CD4-positive, alpha-beta T cell treated with Interleukin-10 for 1 hour (primary cell): ENCODE data around the gene CIITA.
A peak's percentile ranks its signal among the peaks of the same experiment; 100 is the strongest.
"Not testable (repeated sequence)": the region's sequence is repeated elsewhere in the genome, so short reads cannot be mapped to it uniquely, and the experiment has no call there.

Source experiments
- DNase-seq: peaks from one replicate; pipeline ENCODE4 v3.0.0-alpha.2; 2020

CIITA gene

DNA sequence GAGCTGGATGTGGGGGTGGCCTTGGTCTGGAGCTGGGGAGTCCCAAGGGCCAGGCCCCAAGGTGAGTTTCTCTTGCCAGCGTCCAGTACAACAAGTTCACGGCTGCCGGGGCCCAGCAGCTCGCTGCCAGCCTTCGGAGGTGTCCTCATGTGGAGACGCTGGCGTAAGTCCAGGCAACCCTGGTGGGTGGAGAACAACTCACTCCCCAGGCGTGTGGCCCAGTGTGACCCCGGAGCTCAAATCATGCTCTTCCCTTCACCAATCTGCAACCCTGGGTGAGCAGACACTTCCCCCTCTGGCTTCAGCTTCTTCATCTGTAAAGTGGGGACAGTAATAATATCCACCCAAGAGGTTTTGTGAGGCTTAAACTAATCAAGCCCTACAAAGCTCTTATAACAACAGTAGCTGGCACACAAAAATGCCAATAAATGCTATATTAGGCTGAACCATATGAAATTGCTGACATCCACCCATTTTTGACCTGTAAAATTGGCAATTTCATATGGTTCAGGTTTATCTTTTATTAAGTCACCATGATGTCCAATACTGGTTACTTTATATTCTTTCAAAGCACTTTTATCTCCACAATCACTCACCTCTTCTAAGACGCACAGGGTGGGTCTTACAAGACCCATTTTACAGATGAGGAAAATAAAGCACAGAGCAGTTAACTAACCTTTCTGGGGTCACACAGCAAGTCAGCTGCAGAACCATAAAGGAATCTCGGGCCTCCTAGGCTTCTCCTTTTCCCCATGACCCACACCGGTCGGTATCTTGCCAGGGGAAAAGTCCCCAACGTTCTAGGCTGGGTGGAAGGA is 45.5 kb downstream of the CIITA start:
- no peak for DNase-seq

DNA sequence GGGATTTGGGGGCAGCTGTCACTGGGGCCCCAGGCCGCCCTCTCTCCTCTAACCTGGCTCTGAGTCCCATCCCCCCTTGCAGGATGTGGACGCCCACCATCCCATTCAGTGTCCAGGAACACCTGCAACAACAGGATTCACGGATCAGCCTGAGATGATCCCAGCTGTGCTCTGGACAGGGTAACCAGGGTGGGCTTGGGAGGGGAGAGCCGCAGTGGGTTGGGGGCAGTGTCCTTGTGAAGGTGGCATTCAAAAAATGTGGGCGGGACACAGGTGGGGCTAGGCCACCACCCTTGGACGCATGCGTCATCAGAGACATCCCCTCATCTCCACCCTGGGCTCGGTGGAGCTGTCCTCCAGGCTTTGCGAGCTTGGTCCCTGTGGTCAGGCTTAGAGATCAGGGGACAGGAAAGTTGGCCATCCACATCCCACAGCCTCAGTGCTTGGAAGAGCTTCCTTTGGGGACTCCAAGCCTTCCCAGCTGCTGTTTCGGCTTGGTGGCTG is 46.2 kb downstream of the CIITA start:
- DNase-seq: no peak

DNA sequence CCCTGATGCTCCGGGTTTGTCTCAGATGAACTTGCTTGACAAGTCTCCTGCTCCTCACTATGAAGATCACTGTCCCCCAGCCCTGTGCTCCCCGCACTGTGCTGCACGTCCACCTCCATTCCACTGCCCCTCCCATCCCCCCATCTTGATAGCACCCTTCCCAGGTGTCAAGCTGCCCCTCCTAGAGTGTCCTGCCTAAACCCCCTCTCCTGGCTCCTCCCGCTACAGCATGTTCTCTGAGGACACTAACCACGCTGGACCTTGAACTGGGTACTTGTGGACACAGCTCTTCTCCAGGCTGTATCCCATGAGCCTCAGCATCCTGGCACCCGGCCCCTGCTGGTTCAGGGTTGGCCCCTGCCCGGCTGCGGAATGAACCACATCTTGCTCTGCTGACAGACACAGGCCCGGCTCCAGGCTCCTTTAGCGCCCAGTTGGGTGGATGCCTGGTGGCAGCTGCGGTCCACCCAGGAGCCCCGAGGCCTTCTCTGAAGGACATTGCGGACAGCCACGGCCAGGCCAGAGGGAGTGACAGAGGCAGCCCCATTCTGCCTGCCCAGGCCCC is 46.7 kb downstream of the CIITA start:
- DNase-seq: no peak

DNA sequence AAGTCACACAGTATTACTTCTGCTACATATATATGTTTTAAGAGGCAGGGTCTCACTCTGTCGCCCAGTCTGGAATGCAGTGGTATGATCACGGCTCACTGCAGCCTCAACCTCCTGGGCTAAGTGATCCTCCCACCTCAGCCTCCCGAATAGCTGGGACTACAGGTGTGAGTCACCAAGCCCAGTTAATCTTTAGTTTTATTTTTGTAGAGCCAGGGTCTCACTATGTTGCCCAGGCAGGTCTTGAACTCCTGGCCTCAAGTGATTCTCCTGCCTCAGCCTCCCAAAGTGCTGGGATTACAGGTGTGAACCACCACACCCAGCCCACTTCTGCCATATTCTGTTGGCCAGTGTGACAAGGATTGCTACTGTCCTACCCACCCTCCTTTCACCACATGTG is 48.3 kb downstream of the CIITA start:
- not testable (repeated sequence) for DNase-seq

DNA sequence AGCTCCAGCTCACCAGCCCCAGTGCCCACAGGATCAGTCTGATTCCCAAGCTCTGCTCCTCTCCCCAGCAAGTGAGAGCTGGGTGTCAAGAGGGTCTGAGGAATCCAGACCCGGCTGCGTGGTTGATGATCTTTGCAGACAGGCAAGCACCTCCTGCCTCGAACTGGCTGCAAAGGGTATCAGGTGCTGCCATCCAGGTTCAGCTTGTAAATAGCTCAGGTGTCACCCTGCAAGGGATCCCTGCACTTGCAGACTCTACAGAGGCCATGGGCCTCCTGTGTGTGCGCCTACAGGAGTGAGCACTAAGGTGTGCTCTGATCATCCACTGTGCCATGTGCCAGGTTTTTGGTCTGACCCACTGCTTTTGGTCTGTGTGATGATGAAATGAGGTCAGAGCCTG is 49.1 kb downstream of the CIITA start:
- no peak for DNase-seq

DNA sequence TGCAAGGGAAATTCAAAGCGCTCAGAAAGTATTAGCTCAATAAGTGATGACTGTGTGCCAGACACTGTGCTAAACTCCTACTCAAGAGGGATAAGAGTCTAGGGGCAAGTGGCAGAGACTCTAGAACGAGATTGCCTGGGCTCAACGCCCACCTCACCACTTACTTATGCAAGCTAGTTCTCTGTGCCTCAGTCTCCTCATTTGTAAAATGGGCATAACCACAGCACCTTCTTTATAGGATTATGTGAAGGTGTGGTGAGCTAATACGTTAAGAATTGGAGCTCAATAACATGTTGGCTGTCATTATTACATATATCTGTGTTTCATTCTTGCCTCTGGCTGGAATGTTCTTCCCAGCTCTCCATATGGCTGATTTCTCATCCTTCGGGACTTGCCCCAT is 49.9 kb downstream of the CIITA start:
- DNase-seq: no peak

DNA sequence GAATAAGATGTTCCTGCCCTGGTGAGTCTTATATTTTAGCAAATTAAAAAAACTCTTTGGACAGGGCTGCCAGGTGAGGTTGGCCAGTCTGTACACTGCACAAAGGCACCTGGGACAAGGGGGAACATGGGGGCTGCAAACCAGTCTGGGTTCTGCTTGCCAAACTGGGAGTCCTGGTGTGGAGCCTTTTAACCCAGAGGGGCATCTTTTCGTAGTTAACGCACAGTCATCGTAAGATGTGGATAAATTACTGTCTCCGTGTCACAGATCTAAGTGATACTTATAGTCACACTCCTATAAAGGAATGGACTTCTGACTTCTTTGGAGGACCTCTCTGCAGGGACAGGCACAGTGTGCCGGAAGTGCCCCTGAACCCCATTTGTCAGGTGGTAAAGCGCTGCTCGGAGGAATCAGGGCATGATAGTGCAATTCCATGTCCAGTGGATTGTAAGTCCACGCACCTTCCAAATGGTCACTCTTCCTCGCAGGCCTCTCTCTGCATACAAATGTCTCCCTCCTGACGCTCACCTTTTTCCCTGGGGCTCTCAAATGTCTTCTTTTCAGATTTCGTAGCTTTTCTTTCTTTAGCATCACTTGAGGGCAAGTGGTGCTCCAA is 50.6 kb downstream of the CIITA start:
- no peak for DNase-seq

DNA sequence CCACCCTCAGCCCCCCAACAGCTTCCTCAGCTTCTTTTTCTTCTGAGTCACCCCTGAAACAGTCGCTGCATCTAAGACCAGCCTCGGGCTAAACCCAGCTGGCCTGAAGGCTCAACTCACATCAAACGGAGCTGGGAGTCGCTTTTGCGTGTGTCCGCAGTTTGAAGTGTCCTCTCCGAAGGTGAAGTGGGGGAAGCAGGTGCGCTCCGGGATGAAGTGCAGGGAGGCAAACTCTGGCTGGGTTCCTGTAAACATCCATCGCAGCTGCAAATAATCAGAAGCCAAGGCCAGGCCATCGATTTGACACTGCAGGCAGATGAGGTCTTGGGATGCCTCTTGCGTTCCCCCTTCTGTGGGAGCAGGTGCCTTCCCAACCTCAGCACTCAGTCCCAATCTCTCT is 52.1 kb downstream of the CIITA start:
- DNase-seq: not testable (repeated sequence)

DNA sequence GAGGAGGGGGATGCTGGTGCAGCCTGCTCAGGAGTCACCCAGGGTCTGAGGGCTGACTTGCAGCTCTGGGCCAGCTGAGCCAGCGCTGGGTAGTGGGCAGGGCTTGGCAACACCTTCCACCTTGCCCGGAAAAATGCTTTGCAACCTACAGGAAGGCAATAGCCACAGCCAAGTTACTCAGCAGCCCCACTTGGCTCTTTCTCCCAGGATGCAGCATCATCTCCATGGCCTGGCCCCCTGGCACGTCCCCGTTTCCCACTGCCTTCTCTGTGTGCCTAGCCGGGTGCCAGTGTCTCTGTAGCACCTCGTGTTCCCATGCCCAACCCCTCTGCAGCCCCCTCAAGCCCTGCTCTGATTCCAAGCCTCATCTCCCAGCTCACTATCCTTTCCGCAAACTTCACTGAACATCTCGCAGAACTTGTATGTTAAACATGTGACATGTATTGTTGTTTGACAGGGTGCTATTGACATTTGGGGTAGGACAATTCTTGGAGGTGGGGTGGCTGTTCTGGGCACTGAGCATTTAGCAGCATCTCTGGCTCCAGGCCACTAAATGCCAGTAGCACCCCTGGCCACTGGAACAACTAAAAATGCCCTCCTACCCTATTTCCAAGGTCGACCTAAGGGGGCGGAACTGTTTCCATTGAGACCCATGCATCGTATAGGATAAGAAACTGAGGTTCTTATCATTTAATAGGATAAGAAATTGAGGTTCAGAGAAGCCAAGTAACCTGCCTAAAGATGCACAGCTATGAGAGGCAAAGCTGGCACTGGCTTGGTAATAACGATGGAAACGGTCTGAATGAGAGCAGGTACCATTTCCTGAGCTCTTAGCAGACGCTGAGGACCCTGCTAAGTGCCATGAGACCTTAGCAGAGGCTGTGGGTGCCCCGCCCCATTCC is 53.1 kb downstream of the CIITA start:
- no peak for DNase-seq

DNA sequence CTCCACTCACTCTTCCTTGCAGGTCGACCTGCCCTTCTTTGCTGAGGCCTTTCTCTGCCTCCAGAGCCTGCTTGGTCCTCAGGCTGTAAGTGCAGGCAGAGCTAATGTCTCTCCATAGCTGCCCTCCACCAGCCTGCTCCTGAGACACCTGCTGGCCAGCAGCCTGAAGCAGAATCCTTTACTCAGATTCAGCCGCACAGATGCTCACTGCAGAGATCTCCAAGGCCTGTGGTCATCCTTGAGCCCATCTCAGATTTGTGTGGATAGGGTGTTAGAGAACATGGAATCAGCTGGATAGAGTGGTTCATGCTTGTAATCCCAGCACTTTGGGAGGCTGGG is 53.7 kb downstream of the CIITA start:
- no peak for DNase-seq

DNA sequence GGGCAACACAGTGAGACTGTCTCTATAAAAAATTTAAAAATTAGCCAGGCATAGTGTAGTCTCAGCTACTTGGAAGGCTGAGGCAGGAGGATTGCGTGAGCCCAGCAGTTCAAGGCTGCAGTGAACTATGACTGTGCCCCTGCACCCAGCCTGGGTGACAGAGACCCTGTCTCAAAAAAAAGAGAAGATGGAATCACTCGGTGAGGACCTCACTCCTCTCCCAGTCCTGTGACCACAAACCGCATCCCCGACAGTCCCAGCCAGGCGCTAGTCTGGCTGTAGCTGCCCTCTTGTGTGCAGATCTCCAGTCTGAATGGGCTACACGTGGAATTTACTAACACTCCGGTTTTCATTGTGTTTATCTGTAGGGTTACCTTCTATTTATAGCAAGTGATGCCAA is 54.1 kb downstream of the CIITA start:
- DNase-seq: no peak

DNA sequence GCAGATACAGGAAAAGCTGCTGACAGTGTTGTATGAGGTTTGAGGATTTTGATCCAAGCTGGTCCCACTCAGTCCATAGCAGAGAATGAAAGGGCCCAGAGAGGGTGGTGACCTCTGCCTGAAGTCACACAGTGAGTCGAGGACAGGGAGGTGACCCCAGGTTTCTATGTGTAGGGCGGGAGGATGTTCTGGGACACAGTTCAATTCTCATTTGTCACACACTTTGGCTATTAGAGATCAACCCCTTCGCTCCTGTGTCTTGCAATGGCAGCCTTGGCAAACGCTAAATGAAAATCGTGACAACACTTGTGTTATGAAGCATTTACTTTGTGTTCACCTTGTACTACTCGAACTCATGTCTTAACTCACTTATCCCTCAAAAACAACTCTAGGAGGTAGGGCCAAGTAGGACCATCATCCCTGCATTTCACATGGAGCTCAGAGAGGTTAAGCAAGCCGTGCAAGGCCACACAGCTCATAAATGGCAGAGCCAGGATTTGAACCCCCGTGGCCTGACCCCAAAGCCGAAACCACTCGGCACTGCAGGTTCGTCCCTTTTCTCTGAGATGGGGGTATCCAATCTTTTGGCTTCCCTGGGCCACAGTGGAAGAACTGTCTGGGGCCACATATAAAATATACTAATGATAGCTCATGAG is 55.1 kb downstream of the CIITA start:
- DNase-seq: no peak

DNA sequence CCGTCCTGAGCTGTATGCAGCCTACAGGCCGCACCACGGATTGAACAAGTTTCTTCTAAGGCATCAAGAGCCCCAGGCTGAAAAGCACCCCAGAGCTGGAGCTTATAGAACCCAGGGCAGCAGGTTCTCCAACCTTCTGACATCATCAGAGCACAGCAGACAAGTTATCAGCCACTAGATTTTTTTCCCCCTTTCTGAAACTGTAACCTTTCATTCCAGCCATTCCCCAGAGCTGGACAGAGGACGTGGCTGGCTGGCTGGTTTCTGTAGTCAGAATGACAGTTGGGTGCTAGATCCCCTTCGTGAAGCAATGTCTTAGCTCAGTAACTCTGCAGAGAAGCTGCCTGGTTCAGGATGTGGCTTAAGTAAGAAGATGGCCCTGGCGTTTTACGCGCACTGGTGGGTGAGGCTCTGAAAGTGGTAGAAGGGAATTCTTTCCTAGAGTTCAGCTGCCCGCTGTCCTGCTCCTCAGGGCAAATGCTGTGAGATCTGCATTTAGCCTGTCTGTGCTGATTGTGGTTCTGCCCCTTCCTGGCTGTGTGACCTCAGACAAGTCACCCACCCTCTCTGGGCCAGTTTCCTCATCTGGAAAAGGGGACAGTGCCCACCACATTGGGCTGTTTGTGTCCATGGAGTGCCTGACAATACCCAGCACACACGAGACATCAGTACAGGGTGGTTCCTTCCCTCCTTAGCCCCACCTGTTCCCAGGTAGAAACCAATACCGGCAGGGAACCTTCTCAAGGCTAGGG is 56.1 kb downstream of the CIITA start:
- no peak for DNase-seq

DNA sequence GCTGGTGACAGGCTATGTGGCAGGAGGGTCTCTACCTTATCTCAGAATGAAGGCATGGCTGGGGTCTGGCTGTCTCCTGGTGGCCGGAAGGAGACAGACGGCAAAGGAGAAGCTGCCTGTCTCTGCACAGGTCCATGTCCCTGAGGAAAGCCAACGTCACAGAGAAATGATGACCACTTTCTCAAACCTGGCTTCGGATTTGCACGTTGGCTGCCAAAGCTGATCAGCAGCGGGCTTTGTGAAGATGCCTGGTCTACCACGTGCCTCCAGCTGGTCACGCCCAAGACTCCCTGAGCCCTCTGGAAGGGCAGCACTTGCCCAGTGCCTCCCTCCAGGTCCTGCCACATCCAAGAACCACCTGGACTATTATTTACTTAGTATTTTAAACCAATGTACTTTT is 56.9 kb downstream of the CIITA start:
- DNase-seq: no peak

DNA sequence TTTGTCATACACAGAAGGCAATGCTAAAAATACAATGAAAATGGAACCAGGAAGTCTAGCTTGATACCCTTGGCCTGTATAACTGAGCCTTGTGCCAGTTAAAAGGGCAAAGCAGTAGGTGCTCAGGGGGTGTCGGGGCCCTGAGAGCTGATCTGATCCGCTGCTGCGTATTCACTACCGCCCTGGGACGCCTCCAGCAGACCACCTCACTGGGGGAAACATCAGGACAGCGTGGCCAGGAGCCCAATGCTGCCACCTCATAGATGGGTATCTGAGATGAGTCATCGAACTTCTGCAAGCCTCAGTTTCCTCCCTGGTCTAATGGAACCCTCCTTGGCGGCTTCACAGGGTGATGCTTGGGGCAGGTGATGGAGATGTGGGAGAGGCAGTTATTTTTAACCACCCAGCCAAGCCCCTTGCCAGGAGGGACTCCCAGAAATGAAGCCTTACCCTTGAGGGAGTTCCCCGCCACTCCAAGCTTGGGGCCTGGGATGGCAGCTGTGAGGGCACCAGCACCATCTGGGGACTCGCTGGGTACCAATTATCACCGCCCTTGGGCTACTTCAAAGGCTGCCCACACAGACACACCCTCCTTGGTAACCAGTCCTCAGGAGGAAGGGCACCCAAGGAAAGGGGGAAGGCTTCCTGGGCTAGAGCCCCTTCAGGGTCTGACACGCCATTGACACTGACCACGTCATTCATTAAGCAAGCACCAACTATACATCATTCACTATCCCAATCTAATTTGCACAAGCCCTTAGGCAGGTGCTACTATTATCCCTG is 57.5 kb downstream of the CIITA start:
- no peak for DNase-seq

DNA sequence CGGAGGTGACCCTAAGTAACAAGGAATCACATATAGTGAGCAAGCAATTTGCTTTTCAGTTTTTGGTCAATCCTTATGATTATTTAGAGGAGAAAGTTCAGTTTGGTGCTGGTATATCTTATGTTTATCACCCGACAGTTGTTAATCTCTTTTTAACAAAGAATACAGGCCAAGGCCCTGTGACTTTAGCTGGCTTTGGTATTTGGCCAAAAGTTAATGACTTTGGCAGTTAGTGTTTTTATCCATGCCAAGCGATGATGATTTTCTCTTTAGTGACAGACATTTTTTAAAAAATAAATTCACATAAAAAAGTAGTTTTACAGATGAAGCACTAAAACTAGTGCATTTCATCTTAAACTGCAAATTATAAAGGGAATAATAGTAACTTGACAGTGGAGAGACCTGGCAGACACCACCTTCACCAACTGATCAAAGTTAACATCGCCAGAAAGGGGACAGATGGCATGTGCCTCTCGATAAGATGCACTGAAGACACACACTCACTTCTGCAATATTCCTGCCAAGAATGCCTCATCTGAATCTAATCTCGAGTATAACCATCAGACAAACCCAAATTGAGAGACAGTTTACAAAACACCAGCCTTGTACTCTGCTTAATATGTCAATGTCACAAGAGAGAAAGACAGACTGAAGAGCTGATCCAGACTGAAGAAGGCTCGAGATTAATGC is 58.4 kb downstream of the CIITA start:
- no peak for DNase-seq

DNA sequence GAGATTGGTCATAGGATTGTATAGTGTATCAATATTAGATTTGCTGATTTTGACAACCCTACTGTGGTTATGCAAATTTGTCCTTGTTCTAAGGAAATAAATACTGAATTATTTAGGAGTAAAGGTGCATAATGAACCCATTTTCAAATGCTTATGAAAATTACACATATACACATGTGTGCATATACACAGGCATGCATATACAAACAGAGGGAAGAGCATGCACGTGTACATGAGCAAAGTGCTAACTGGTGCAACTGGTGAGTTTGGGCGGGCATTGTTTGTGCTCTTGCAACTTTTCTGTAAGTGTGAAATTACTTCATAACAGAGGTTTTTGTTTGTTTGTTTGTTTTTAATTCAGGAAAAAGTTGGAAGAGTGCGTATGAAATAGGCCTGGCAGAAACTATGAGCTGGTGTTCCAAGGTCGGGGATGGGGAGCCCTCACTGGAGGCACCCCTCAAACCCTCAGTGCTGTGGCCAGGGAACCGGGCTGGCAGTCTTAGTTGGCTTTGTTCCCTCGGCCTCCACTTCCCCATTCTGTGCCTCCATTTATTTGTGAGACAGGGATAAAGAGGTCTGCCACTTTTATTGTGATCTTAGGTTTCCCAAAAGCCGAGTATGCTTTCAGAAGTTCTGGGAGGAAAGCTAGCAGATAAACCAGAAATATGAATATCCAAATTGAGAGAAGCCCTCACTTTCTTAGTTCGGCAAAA is 59.4 kb downstream of the CIITA start:
- DNase-seq: no peak

DNA sequence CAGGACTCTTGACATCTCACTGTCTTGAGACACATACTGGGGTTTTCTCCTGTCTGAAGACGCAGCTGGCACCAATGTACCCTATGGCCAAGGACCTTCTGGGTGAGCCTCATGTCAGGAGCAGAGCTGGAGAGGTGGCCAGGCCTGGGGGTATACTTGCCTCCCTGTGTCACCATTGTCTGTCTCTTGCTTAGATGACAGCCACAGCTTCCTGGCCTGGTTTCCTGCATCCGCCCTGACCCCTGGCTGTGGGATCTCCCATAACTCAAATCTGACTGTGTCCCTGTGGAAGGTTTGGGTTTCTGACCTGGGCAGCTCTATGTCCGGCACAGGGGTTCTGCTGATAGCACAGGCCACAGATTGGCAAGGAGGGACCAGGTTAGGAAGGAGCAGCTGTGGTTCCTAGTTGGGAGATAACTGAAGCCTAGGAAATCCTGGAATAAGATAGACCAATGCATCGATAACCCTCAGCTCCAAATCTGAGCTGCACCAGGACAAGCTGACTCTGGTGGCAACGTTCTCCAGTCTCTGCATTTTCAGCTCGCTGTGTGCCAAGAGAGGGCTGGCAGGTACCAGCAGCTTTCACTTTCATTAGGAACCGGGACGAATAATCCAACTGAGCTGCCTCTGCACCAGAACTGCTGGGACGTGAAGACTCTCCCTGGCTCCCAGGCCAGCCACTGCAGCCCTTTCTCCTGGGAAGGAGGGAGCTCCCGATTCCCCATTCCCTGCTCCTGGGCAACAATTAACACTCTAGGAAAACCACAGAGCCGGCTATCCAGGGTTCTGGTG is 60.3 kb downstream of the CIITA start:
- no peak for DNase-seq

DNA sequence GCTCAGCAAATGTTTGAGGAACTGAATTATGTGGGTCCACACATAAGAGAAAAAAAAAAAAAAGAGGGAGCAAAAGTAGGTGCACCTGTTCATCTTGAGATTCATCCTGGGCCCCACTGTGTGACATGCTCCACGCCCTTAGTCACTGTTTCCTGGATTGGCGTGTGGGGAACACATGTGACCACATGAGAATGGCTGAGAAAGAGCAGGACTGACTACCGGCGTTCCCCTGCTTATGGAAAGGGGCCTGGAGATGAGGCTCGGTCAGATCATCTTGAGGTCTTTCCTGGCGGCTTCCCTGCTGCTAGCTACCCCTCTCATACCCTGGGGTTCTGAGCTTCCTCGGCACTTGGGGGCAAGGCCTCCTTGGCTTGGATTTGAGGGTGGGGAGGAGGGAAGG is 61.3 kb downstream of the CIITA start:
- DNase-seq: peak; percentile 19
